Measurements from ENCODE around the gene FCN2. TPM values are rescaled to one million over a fixed set of nuclear protein-coding genes. Genes with fewer than 3 reads are reported as not detected.

Gene FCN2
- total and polyA plus RNA-seq, 2 of the 4 experiments (the other 2 are of a cell fraction): not detected

DNA sequence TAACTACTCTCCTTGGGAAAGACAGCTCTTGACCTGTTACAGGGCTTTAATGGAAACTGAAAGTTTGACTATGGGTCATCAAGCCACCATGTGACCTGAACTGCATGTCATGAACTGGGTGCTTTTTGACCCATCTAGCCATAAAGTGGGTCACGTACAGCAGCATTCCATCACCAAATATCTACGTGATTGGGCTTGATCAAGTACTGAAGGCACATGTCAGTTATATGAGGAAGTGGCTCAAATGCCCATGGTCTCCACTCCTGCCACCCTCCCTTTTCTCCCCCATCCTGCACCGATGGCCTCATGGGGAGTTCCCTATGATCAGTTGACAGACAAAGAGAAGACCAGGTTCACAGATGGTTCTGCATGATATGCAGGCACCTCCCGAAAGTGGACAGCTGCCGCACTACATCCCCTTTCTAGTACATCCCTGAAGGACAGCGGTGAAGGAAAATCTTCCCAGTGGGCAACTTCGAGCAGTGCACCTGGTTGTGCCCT, 44.5 kb downstream of the FCN2 start:
- H2BK20ac ChIP-seq (ENCODE audit: low read depth, low read length): no peak overlapping the region
- H2AK9ac ChIP-seq (replicated peaks; ENCODE audit: low read depth, low read length, poor library complexity): no peak overlapping the region
- H3K36me3 ChIP-seq (ENCODE audit: control insufficient read depth, insufficient read depth, low read length): no peaks in the 10 kb centered on the region
- H2AK5ac ChIP-seq (ENCODE audit: low read depth, low read length): no peak overlapping the region
- no peak overlapping the region for H3K18ac ChIP-seq (ENCODE audit: low read depth, low read length)
- H3K9me3 ChIP-seq (ENCODE audit: control insufficient read depth, insufficient read depth, low read length): no peaks in the 10 kb centered on the region
- H3K4me2 ChIP-seq (ENCODE audit: low read depth, low read length): no peak overlapping the region
- no peak overlapping the region for H4K91ac ChIP-seq (ENCODE audit: insufficient read depth, low read depth, low read length)
- H2BK15ac ChIP-seq (ENCODE audit: low read depth, low read length): no peak overlapping the region
- no peak overlapping the region for H2BK120ac ChIP-seq (ENCODE audit: low read depth, low read length)
- H2AFZ ChIP-seq (replicated peaks; ENCODE audit: low read length, poor library complexity): no peak overlapping the region
- no peak overlapping the region for H3K23ac ChIP-seq (ENCODE audit: low read depth, low read length)
- no peak overlapping the region for H2BK5ac ChIP-seq (ENCODE audit: low read depth, low read length, poor library complexity, severe bottlenecking)
- no peak overlapping the region for H3K14ac ChIP-seq (replicated peaks; ENCODE audit: low read depth, low read length)
- H3K4ac ChIP-seq (ENCODE audit: low read depth, low read length): no peak overlapping the region
- H4K20me1 ChIP-seq (ENCODE audit: insufficient read depth, low read length): no peaks in the 10 kb centered on the region
- H3K79me1 ChIP-seq (ENCODE audit: low read depth in 1 of 2, low read length in 2 of 2): no peaks in the 10 kb centered on the region
- peaks cover 4% of the 10 kb centered on the region; the same call in 1 of the 2 replicates for H3K27me3 ChIP-seq (ENCODE audit: control insufficient read depth, insufficient read depth, low read length)
- in situ Hi-C loops (cut with MboI; ENCODE audit: low sequenced_read_pairs): no loop called here
- no TSS peak for BruUV-seq (replicated peaks)
- intact Hi-C loops (cut with micrococcal nuclease): no loop called here
- H4K5ac ChIP-seq (ENCODE audit: low read depth, low read length): no peak overlapping the region
- H3K27ac ChIP-seq (ENCODE audit: insufficient read depth, low read length): no peak overlapping the region
- no peak overlapping the region for H3K9ac ChIP-seq (ENCODE audit: low read depth, low read length)
- peaks cover 2% of the 10 kb centered on the region; the same call in 1 of the 2 replicates for H3K4me1 ChIP-seq (ENCODE audit: control insufficient read depth, insufficient read depth, low read length)
- H3K4me3 ChIP-seq (ENCODE audit: insufficient read depth, low read depth, low read length): no peak overlapping the region
- TF ChIP-seq POLR2A (IDR thresholded peaks at IDR 0.05; ENCODE audit: low read depth, low read length) (no peak), MAZ (IDR thresholded peaks at IDR 0.05; ENCODE audit: borderline replicate concordance, low read depth, low read length) (no peak), RFX5 (IDR thresholded peaks at IDR 0.05; ENCODE audit: low read depth, low read length) (no peak), RCOR1 (IDR thresholded peaks at IDR 0.05; ENCODE audit: insufficient replicate concordance, low read length) (no peak), MAFK (IDR thresholded peaks at IDR 0.05; ENCODE audit: low read depth, low read length) (no peak), CHD1 (IDR thresholded peaks at IDR 0.05; ENCODE audit: low read depth, low read length) (no peak), FOS (IDR thresholded peaks at IDR 0.05; ENCODE audit: low read depth, low read length) (no peak), NFE2L2 (IDR thresholded peaks at IDR 0.05; ENCODE audit: low read depth, low read length) (no peak), SMC3 (IDR thresholded peaks at IDR 0.05; ENCODE audit: low read depth, low read length) (no peak), CTCF (conservative IDR thresholded peaks at IDR 0.05; ENCODE audit: low read depth, low read length) (no peak), BHLHE40 (IDR thresholded peaks at IDR 0.05; ENCODE audit: low read depth, low read length) (no peak), MXI1 (IDR thresholded peaks at IDR 0.05; ENCODE audit: borderline replicate concordance, low read depth, low read length) (no peak), RAD21 (IDR thresholded peaks at IDR 0.05; ENCODE audit: low read length) (no peak), CEBPB (IDR thresholded peaks at IDR 0.05; ENCODE audit: low read depth, low read length) (no peak), ELK1 (IDR thresholded peaks at IDR 0.05; ENCODE audit: borderline replicate concordance, low read depth, low read length) (no peak)
- TF ChIP-seq, protein P1, sequence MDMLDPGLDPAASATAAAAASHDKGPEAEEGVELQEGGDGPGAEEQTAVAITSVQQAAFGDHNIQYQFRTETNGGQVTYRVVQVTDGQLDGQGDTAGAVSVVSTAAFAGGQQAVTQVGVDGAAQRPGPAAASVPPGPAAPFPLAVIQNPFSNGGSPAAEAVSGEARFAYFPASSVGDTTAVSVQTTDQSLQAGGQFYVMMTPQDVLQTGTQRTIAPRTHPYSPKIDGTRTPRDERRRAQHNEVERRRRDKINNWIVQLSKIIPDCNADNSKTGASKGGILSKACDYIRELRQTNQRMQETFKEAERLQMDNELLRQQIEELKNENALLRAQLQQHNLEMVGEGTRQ (IDR thresholded peaks at IDR 0.05; ENCODE audit: low read depth, low read length): no peak
- no peak for ATAC-seq (ENCODE audit: low read depth)
- dilution Hi-C loops (cut with HindIII; ENCODE audit: low sequenced_read_pairs, unreplicated experiment): no loop called here
- ChIA-PET CTCF (no interaction called here), POLR2A (ENCODE audit: unreplicated experiment) (no interaction called here)
- H4K8ac ChIP-seq (ENCODE audit: low read depth in 2 of 2, low read length in 2 of 2): no peak overlapping the region
- no peak for DNase-seq
- WGBS, 2 experiments (ENCODE audit: extremely low coverage in 2 of 2, insufficient read length in 1 of 2): no CpG with 5 or more reads among the region's 7 CpGs
- no peaks in the 10 kb centered on the region for H3K9me1 ChIP-seq (ENCODE audit: insufficient read depth, low read length)
- H3K56ac ChIP-seq (ENCODE audit: extremely low read depth, insufficient read depth, low read length): no peak overlapping the region

All from IMR-90 (cell line).